Measurements from ENCODE around the gene RHOV.

DNA sequence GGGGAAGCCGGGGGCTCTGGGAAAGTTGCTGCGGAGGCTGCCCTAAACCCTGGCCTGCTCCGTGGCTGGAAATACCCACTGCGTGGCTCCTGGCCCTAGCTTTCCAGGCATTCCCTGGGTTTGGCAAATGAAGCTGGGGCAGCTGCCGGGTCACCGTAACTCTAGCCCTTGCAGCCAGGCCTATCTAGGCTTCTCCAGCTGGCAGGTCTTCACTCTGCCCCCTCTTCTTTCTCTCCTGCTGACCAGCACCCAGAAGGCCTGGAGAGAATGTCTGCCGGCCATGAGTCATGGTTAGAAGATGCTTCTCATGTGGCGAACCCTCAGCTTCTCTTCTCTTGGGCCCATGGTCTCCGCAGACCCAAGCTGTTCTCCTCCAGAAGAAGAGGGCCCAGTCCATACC is 49.5 kb upstream of the RHOV start:
- TF ChIP-seq CTCF (IDR thresholded peaks at IDR 0.05; ENCODE audit: low read depth, low read length, poor library complexity, severe bottlenecking) (no peak), EZH2phosphoT487 (IDR thresholded peaks at IDR 0.05; ENCODE audit: borderline replicate concordance, low read length) (no peak)
